H1 (cell line): Measurements from ENCODE around the gene MGAT5. TPM values are rescaled to one million over a fixed set of nuclear protein-coding genes. Genes with fewer than 3 reads are reported as not detected.

Source experiments
- CTCF ChIA-PET: fragments of 300-600 bp; sonication (Branson Sonifier 250); formaldehyde crosslinking; loops from one replicate; lab custom pipeline; 2021; ENCODE audit not compliant: partially characterized antibody; lab: Charles Lee
- POLR2A ChIA-PET: fragments of 300-600 bp; sonication (Branson Sonifier 250); formaldehyde crosslinking; loops from one replicate; lab custom pipeline; 2021; ENCODE audit warnings: inconsistent platforms; ENCODE audit not compliant: partially characterized antibody; lab: Charles Lee
- DNase-seq, 2 experiments: peaks; one replicate each; pipeline versions ENCODE4 v3.0.0 to v3.0.0-alpha.2; 2010 to 2022; ENCODE audit warnings: low spot score in 2 of 2, low read depth in 1 of 2, mixed read lengths in 1 of 2
- FAIRE-seq: peaks from 2 replicates; lab custom pipeline; 2011; peaks lifted over from hg19 to GRCh38; lab: Jason Lieb, UNC
- H2AFZ ChIP-seq: 2 replicates; pipeline ENCODE4 v1.8.1; 2012; ENCODE audit warnings: low read length, inconsistent platforms
- H2AK5ac ChIP-seq: 2 replicates; pipeline ENCODE4 v1.6.1; 2013; ENCODE audit warnings: low read depth, low read length
- H2BK120ac ChIP-seq: replicated peaks from 2 replicates; pipeline ENCODE3; 2013; ENCODE audit warnings: low read depth, low read length, inconsistent platforms
- H2BK12ac ChIP-seq: 2 replicates; pipeline ENCODE4 v1.6.1; 2013; ENCODE audit warnings: low read depth, low read length
- H2BK15ac ChIP-seq: 2 replicates; pipeline ENCODE4 v1.6.1; 2013; ENCODE audit warnings: low read length
- H2BK20ac ChIP-seq: 2 replicates; pipeline ENCODE4 v1.6.1; 2013; ENCODE audit warnings: low read length
- H2BK5ac ChIP-seq: 2 replicates; pipeline ENCODE4 v1.6.1; 2013; ENCODE audit warnings: low read depth, low read length
- H3K14ac ChIP-seq: 2 replicates; pipeline ENCODE4 v1.6.1; 2013; ENCODE audit warnings: inconsistent platforms; ENCODE audit not compliant: insufficient read length
- H3K18ac ChIP-seq: 2 replicates; pipeline ENCODE4 v1.6.1; 2013; ENCODE audit warnings: low read length; ENCODE audit errors: extremely low read depth
- H3K23ac ChIP-seq: 2 replicates; pipeline ENCODE4 v1.6.1; 2013; ENCODE audit warnings: inconsistent platforms; ENCODE audit not compliant: insufficient read length
- H3K23me2 ChIP-seq: 2 replicates; pipeline ENCODE4 v1.6.1; 2013; ENCODE audit warnings: low read depth, low read length
- H3K27ac ChIP-seq: 2 replicates; pipeline ENCODE4 v1.6.1; 2011; ENCODE audit warnings: low read depth, low read length, inconsistent platforms
- H3K27me3 ChIP-seq, 4 experiments: replicated peaks in 1 of 4; 1 replicate in 1 of 4; 2 replicates in 3 of 4; pipeline versions ENCODE4 v1.6.1 to v1.8.1; 2011 to 2013; ENCODE audit warnings: low read length in 3 of 4, mild to moderate bottlenecking in 3 of 4, inconsistent platforms in 2 of 4, mixed read lengths in 2 of 4, moderate library complexity in 1 of 4; ENCODE audit not compliant: control insufficient read depth in 3 of 4, insufficient read depth in 3 of 4; ENCODE audit errors: extremely low read depth in 1 of 4
- H3K36me3 ChIP-seq, 4 experiments: 2 replicates each; pipeline versions ENCODE4 v1.6.1 to v1.8.1; 2011 to 2013; ENCODE audit warnings: mild to moderate bottlenecking in 4 of 4, low read length in 3 of 4, moderate library complexity in 2 of 4, control low read depth in 1 of 4, inconsistent platforms in 1 of 4; ENCODE audit not compliant: insufficient read depth in 4 of 4, control insufficient read depth in 2 of 4
- H3K4ac ChIP-seq: replicated peaks from 2 replicates; pipeline ENCODE3; 2013; ENCODE audit warnings: low read length, low read depth, mixed read lengths, inconsistent platforms; ENCODE audit not compliant: insufficient read length
- H3K4me1 ChIP-seq, 4 experiments: replicated peaks in 1 of 4; 1 replicate in 1 of 4; 2 replicates in 3 of 4; pipeline versions ENCODE4 v1.6.1 to v1.8.1; 2011 to 2013; ENCODE audit warnings: low read length in 3 of 4, inconsistent platforms in 2 of 4, mixed read lengths in 1 of 4; ENCODE audit not compliant: insufficient read depth in 4 of 4, control insufficient read depth in 3 of 4
- H3K4me2 ChIP-seq, 2 experiments: 2 replicates each; pipeline versions ENCODE4 v1.6.1 to v1.8.1; 2011 to 2013; ENCODE audit warnings: low read depth in 2 of 2, low read length in 2 of 2, control low read depth in 1 of 2, inconsistent platforms in 1 of 2, mild to moderate bottlenecking in 1 of 2; ENCODE audit not compliant: insufficient read depth in 1 of 2
- H3K4me3 ChIP-seq, 4 experiments: fragments of 200-600, 300-600 bp in 1 of 4; sonication (generic), shearing (Covaris generic), sonication (Bioruptor Twin) in 1 of 4; 2 replicates each; pipeline versions ENCODE4 v1.5.1 to v1.8.1; 2011 to 2016; ENCODE audit warnings: low read length in 4 of 4, low read depth in 3 of 4, control low read depth in 2 of 4, inconsistent platforms in 2 of 4, mild to moderate bottlenecking in 2 of 4, mixed read lengths in 1 of 4, moderate library complexity in 1 of 4; ENCODE audit not compliant: insufficient read depth in 2 of 4; ENCODE audit errors: extremely low read depth in 1 of 4
- H3K56ac ChIP-seq: replicated peaks from 2 replicates; pipeline ENCODE3; 2013; ENCODE audit warnings: low read depth, mild to moderate bottlenecking, mixed read lengths, low read length, inconsistent platforms; ENCODE audit not compliant: insufficient read length
- H3K79me1 ChIP-seq: 2 replicates; pipeline ENCODE4 v1.6.1; 2013; ENCODE audit warnings: low read depth, low read length, control low read depth
- H3K79me2 ChIP-seq, 2 experiments: 2 replicates each; pipeline versions ENCODE4 v1.6.1 to v1.8.1; 2012 to 2013; ENCODE audit warnings: low read length in 2 of 2, mild to moderate bottlenecking in 2 of 2, inconsistent platforms in 1 of 2; ENCODE audit not compliant: insufficient read depth in 2 of 2, control insufficient read depth in 1 of 2
- H3K9ac ChIP-seq, 4 experiments: replicated peaks in 1 of 4; 1 replicate in 1 of 4; 2 replicates in 3 of 4; pipeline versions ENCODE4 v1.6.1 to v1.8.1; 2011 to 2013; ENCODE audit warnings: low read depth in 3 of 4, low read length in 3 of 4, control low read depth in 2 of 4, mild to moderate bottlenecking in 2 of 4, moderate library complexity in 2 of 4, inconsistent platforms in 1 of 4; ENCODE audit errors: extremely low read depth in 1 of 4
- H3K9me3 ChIP-seq, 2 experiments: 2 replicates each; pipeline versions ENCODE4 v1.6.1 to v1.8.1; 2012 to 2013; ENCODE audit warnings: mild to moderate bottlenecking in 2 of 2, moderate library complexity in 2 of 2, control low read depth in 1 of 2, inconsistent platforms in 1 of 2, low read depth in 1 of 2, low read length in 1 of 2, mixed read lengths in 1 of 2; ENCODE audit not compliant: insufficient read depth in 2 of 2
- H4K20me1 ChIP-seq, 2 experiments: replicated peaks in 1 of 2; 2 replicates each; pipeline versions ENCODE3 to v1.8.1; 2011 to 2013; ENCODE audit warnings: inconsistent platforms in 2 of 2, low read length in 2 of 2, mild to moderate bottlenecking in 1 of 2; ENCODE audit not compliant: insufficient read depth in 2 of 2, control insufficient read depth in 1 of 2
- H4K5ac ChIP-seq: 2 replicates; pipeline ENCODE4 v1.6.1; 2013; ENCODE audit warnings: low read length, low read depth, mixed read lengths, inconsistent platforms; ENCODE audit not compliant: insufficient read length
- H4K8ac ChIP-seq: 2 replicates; pipeline ENCODE4 v1.8.0; 2013; ENCODE audit warnings: mild to moderate bottlenecking, moderate library complexity, low read length, inconsistent platforms; ENCODE audit not compliant: insufficient read depth; ENCODE audit errors: extremely low read depth
- H4K91ac ChIP-seq: replicated peaks from 2 replicates; pipeline ENCODE3; 2013; ENCODE audit warnings: low read length, mixed read lengths, inconsistent platforms; ENCODE audit not compliant: insufficient read length
- ASH2L ChIP-seq: fragments of 200-600, 300-600 bp; sonication (generic); IDR thresholded peaks from one replicate; pipeline ENCODE4 v1.7.1; 2017; ENCODE audit warnings: low read length
- CBX8 ChIP-seq: fragments of 300-800, 300-1000 bp; sonication (generic); IDR thresholded peaks from 2 replicates; pipeline ENCODE4 v1.7.1; 2016; ENCODE audit warnings: low read depth, low read length, borderline replicate concordance
- CTCF ChIP-seq, 3 experiments: IDR thresholded peaks; 1 replicate in 2 of 3; 2 replicates in 1 of 3; pipeline versions ENCODE4 v1.5.1 to v1.6.1; 2011; ENCODE audit warnings: low read length in 3 of 3, mild to moderate bottlenecking in 3 of 3, inconsistent platforms in 2 of 3, low read depth in 1 of 3, moderate library complexity in 1 of 3; ENCODE audit not compliant: insufficient read depth in 1 of 3; ENCODE audit errors: control extremely low read depth in 1 of 3
- FOSL1 ChIP-seq: IDR thresholded peaks from 2 replicates; pipeline ENCODE4 v1.6.1; 2011; ENCODE audit warnings: mild to moderate bottlenecking, low read depth, low read length, moderate library complexity; ENCODE audit not compliant: insufficient read depth
- POLR2AphosphoS5 ChIP-seq: IDR thresholded peaks from 2 replicates; pipeline ENCODE4 v1.6.1; 2011; ENCODE audit warnings: low read depth, low read length
- POU5F1 ChIP-seq: IDR thresholded peaks from 2 replicates; pipeline ENCODE4 v1.6.1; 2011; ENCODE audit warnings: low read depth, mild to moderate bottlenecking, low read length, moderate library complexity
- RFX5 ChIP-seq: IDR thresholded peaks from 2 replicates; pipeline ENCODE4 v1.6.1; 2011; ENCODE audit warnings: low read depth, low read length, improper control_type of control experiment, borderline replicate concordance
- SAP30 ChIP-seq: fragments of 300-600 bp; sonication (generic); IDR thresholded peaks from 2 replicates; pipeline ENCODE4 v1.7.1; 2012; ENCODE audit warnings: low read length, moderate library complexity, mild to moderate bottlenecking, inconsistent platforms; ENCODE audit not compliant: insufficient read depth, insufficient replicate concordance
- ZNF274 ChIP-seq: IDR thresholded peaks from 2 replicates; pipeline ENCODE4 v1.7.0; 2012; ENCODE audit warnings: low read length, borderline replicate concordance; ENCODE audit errors: extremely low read depth
- WGBS, 2 experiments: shearing (Covaris generic) in 1 of 2; methylation state at CpG; one replicate each; pipeline versions ENCODE4 v1.1.6 to v1.1.7; 2013 to 2015; ENCODE audit warnings: low lambda C conversion rate in 2 of 2, mixed read lengths in 2 of 2, inconsistent platforms in 1 of 2, low coverage in 1 of 2, missing lambda C conversion rate in 1 of 2; ENCODE audit not compliant: insufficient replicate concordance in 2 of 2, insufficient coverage in 1 of 2, insufficient read length in 1 of 2; ENCODE audit errors: extremely low coverage in 1 of 2, missing lambda C conversion rate in 1 of 2; 5-methylcytosine and 5-hydroxymethylcytosine counted together
- polyA plus RNA-seq, 7 experiments: library from polyadenylated mRNA; depleted of rRNA in 3 of 7; stranded (reverse) in 5 of 7; unstranded in 2 of 7; fragments of >200 nt in 5 of 7; fragments of 200-250 nt in 2 of 7; gene quantifications; 1 replicate in 5 of 7; 2 replicates in 1 of 7; 4 replicates in 1 of 7; pipeline versions ENCODE4 v1.2.1 to v1.2.3, GENCODE V29; 2011 to 2013; ENCODE audit warnings: missing spikeins in 2 of 7, mixed read lengths in 2 of 7
- total RNA-seq: library from RNA; stranded (reverse); fragmentation: NEBNext Ultra II Directional; extraction: Animal tissue kit (Norgen Biotek cat#: 25700); gene quantifications from 2 replicates; pipeline ENCODE4 v1.2.1, GENCODE V29; 2021

Gene MGAT5
- total and polyA plus RNA-seq, 2 of the 8 experiments (the other 6 are each of a cell fraction or from before 2014, with no cell fraction given): 11.2 to 49.2 TPM

DNA sequence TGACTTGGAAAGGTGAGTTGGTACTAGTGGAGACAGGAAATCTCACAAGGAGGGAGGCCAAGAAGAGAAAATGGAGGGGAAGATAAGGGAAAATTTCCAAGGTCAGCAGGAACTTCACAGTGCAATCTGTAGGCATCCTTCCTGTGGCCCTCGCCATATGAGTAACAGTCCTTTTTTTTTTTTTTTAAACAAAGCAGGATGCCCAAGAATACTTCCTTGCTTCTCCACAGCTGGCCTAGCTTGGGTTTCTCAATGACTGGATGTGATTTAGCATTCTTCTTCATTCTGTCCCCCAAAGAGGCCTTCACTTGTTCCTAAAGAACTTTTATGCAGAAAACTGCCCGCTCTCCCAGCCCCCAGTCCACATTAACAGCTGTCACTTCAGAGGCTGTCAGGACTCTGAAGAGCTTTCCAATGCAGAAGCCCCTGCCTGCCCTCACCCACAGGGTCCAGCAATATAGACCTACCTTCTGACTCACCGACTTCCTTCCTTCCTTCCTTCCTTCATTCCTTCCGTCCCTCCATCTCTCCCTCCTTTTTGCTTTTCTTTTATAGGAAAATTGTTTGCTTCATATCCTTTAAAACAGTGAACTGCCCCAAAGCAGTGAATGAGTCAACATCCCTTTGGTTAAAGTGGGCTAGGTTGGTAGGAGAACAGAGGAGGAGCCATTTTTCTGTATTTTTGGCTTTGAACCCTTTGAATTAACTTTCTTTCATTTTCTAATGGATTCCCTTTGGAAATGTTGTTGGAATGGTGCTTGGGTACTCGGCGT, 172.0 kb downstream of the MGAT5 start:
- H2AFZ ChIP-seq: no peak overlapping the region
- CTCF ChIA-PET: interaction anchor here (0.9 to 7.1 kb wide), 4 partner anchors 7 to 51 kb away, joined by 3 to 46 read pairs (median 4); no protein-coding TSS in a partner anchor
- TF ChIP-seq POLR2AphosphoS5 (no peak), RFX5 (no peak), POU5F1 (no peak), ZNF274 (no peak), CBX8 (no peak), CTCF (IDR thresholded peaks at IDR 0.05; ENCODE audit: control extremely low read depth in 1 of 3, insufficient read depth in 1 of 3, low read depth in 1 of 3, low read length in 3 of 3) (no peak), FOSL1 (no peak), SAP30 (no peak), ASH2L (no peak)

More for the DNA sequence above, 172.0 kb downstream of the MGAT5 start:
- Histone ChIP-seq H4K91ac (no peak overlapping the region), H3K4me1 (0 out of 7 replicates have a peak, but pooled peaks cover 0 to under 1% (median 0%) of the 10 kb centered on the region in 4 experiments), H4K8ac (no peak overlapping the region), H3K4me3 (no peak overlapping the region), H3K79me1 (no peaks in the 10 kb centered on the region), H4K20me1 (peaks cover 5 to 6% of the 10 kb centered on the region in 2 experiments), H4K5ac (no peak overlapping the region), H3K23ac (no peak overlapping the region), H2BK120ac (no peak overlapping the region), H3K18ac (no peak overlapping the region), H2BK5ac (no peak overlapping the region), H3K56ac (no peak overlapping the region), H3K23me2 (no peaks in the 10 kb centered on the region), H3K27me3 (peaks cover 2 to 16% (median 8%) of the 10 kb centered on the region in 4 experiments; a peak in 6 of 7 replicates), H3K79me2 (no peaks in the 10 kb centered on the region), H3K27ac (no peak overlapping the region), H3K36me3 (peaks cover 0 to 13% (median 6%) of the 10 kb centered on the region in 4 experiments; a peak in 5 of 8 replicates), H3K14ac (no peak overlapping the region), H2BK20ac (no peak overlapping the region), H2BK12ac (no peak overlapping the region), H3K9me3 (no peaks in the 10 kb centered on the region), H2AK5ac (no peak overlapping the region), H3K4me2 (no peak overlapping the region), H2BK15ac (no peak overlapping the region), H3K9ac (no peak overlapping the region), H3K4ac (no peak overlapping the region)
- POLR2A ChIA-PET: no interaction called here
- 92 to 100% methylated on average over 2 to 6 of the region's 6 CpGs for WGBS, 2 experiments
- DNase-seq: no peak
- FAIRE-seq: no peak
